HUES64 (cell line): ENCODE data around the gene DSG4.

Experiments used
- H3K27ac ChIP-seq: 2 replicates; pipeline ENCODE4 v1.7.0; 2013; ENCODE audit warnings: low read depth, low read length, inconsistent platforms
- H3K27me3 ChIP-seq: 2 replicates; pipeline ENCODE4 v1.6.1; 2013; ENCODE audit warnings: mild to moderate bottlenecking, low read length; ENCODE audit not compliant: insufficient read depth
- H3K36me3 ChIP-seq: 2 replicates; pipeline ENCODE4 v1.6.1; 2013; ENCODE audit warnings: mild to moderate bottlenecking, low read length; ENCODE audit not compliant: insufficient read depth
- H3K4me1 ChIP-seq: 2 replicates; pipeline ENCODE4 v1.6.1; 2013; ENCODE audit warnings: mild to moderate bottlenecking, low read length, moderate library complexity; ENCODE audit not compliant: insufficient read depth
- H3K4me3 ChIP-seq: 2 replicates; pipeline ENCODE4 v1.5.1; 2013; ENCODE audit warnings: mild to moderate bottlenecking, low read length, moderate library complexity
- H3K9ac ChIP-seq: 2 replicates; pipeline ENCODE4 v1.6.1; 2013; ENCODE audit warnings: mild to moderate bottlenecking, low read depth, low read length
- H3K9me3 ChIP-seq: 2 replicates; pipeline ENCODE4 v1.6.1; 2013; ENCODE audit warnings: low read depth, low read length; ENCODE audit not compliant: insufficient read depth
- WGBS: fragments of 150-250, 120-280 bp; methylation state at CpG from one replicate; pipeline ENCODE4 v1.1.7; 2013; ENCODE audit warnings: missing lambda C conversion rate; 5-methylcytosine and 5-hydroxymethylcytosine counted together

The DSG4 gene

DNA sequence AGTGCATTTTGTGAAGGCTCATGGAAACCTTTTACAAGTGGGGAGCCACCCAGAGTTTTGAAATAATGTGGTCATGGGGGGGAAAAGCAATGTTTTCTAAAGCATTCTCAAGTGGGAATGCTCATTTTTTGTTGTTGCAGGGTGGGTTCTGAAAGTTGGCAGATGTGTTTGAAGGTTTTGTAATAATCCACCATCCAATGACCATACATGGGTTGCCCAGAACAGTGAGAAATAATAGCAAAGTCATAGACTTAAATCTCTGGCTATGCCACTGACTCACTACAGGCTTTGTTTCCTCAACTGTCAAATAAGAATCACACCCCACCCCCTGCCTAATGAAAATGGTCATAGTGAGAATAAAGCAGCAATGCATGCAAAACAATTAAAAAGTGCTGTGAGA lies 73.8 kb downstream of the DSG4 start:
- no peak overlapping the region for H3K4me3 ChIP-seq
- no peak overlapping the region for H3K9ac ChIP-seq
- 0 out of 2 replicates have a peak, but pooled peaks cover 6% of the 10 kb centered on the region for H3K4me1 ChIP-seq
- H3K9me3 ChIP-seq: no peaks in the 10 kb centered on the region
- no peaks in the 10 kb centered on the region for H3K27me3 ChIP-seq
- H3K36me3 ChIP-seq: no peaks in the 10 kb centered on the region
- no peak overlapping the region for H3K27ac ChIP-seq

DNA sequence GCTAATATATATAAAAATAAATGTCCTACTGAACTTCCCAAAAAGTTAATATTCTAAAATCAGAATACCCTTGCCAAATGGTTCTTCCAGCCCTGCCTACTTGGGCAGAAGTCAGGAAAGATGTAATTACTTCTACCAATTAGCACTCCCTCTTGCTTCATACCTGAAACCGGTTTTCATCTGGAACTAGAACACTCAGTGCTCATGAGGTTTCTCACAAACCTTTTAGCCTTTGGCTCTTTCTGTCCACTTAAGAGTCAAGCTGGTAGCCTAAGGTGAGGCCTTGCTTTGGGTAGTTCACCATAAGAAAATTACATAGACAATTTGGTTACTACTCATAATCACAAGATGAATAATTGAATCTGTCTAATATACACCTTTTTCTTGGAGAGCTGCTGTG lies 75.0 kb downstream of the DSG4 start:
- no peak overlapping the region for H3K27ac ChIP-seq
- H3K4me1 ChIP-seq: 0 out of 2 replicates have a peak, but pooled peaks cover 6% of the 10 kb centered on the region
- no peaks in the 10 kb centered on the region for H3K27me3 ChIP-seq

DNA sequence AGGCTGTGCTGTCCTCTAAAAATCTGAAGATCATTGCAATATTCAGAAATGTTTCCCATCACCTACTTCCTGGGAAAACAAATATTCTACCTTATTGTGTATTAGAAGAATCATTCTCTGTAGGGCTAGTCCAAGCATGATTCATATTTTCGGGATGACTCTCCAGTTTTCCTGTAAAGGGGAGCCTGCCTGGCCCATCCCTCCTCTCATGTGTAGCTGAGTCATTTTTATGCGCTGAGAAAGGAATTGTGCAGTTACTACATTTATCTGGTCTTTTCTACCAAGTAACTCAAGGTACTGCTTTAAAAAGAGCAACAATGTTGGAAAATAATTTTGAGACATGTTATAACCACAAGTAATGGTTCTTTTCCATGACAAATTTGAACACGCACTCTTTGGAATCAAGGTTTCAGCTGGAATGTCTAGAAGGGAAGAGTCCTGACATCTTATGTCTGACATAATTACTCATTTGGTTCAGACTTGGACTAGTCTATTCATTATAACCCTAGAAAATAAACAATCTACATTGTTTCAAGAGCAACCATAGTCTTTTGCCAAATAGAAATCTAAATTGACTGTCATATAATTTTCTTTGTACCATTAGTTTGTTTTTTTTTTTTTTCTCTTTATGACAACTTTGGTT lies 77.6 kb downstream of the DSG4 start:
- 98% methylated on average over 3 of the region's 3 CpGs for WGBS
- Histone ChIP-seq H3K9me3 (no peaks in the 10 kb centered on the region), H3K36me3 (no peaks in the 10 kb centered on the region), H3K4me3 (no peak overlapping the region), H3K27me3 (no peaks in the 10 kb centered on the region), H3K27ac (no peak overlapping the region), H3K9ac (no peak overlapping the region), H3K4me1 (no peaks in the 10 kb centered on the region)

More for the DNA sequence above, 75.0 kb downstream of the DSG4 start:
- Histone ChIP-seq H3K4me3 (no peak overlapping the region), H3K9ac (no peak overlapping the region), H3K36me3 (no peaks in the 10 kb centered on the region), H3K9me3 (no peaks in the 10 kb centered on the region)
- WGBS: 88% methylated on average over 1 of the region's 1 CpG
